GM19467 (cell line): ENCODE measurements around the gene MPEG1.

ENCODE experiments used
- ATAC-seq: cut with Tn5 transposase; IDR thresholded peaks from one replicate; pipeline ENCODE4 v1.9.1; 2021; ENCODE audit warnings: mild to moderate bottlenecking, moderate library complexity; ENCODE audit not compliant: unreplicated experiment

Gene MPEG1

GRCh38 chr11:59191095-59191494 lies 21.6 kb downstream of the MPEG1 start:
- no peak for ATAC-seq

- ATAC-seq: no peak
Observed at GRCh38 chr11:59189986-59190385, 22.7 kb downstream of the MPEG1 start.

GRCh38 chr11:59188954-59189353 lies 23.8 kb downstream of the MPEG1 start:
- no peak for ATAC-seq

GRCh38 chr11:59187587-59187986 lies 25.1 kb downstream of the MPEG1 start:
- no peak for ATAC-seq

GRCh38 chr11:59187035-59187434 lies 25.7 kb downstream of the MPEG1 start:
- no peak for ATAC-seq

- ATAC-seq: peak; percentile 66
Observed at GRCh38 chr11:59186130-59186594, 26.6 kb downstream of the MPEG1 start.

- ATAC-seq: no peak
Observed at GRCh38 chr11:59185386-59185945, 27.3 kb downstream of the MPEG1 start.

- ATAC-seq: no peak
Observed at GRCh38 chr11:59184691-59185339, 27.9 kb downstream of the MPEG1 start.

- no peak for ATAC-seq
Observed at GRCh38 chr11:59183771-59184170, 29.0 kb downstream of the MPEG1 start.

- ATAC-seq: no peak
Observed at GRCh38 chr11:59182457-59183151, 30.1 kb downstream of the MPEG1 start.

GRCh38 chr11:59181746-59182456 lies 30.8 kb downstream of the MPEG1 start:
- no peak for ATAC-seq

- ATAC-seq: no peak
Observed at GRCh38 chr11:59180907-59181306, 31.8 kb downstream of the MPEG1 start.

GRCh38 chr11:59180168-59180776 lies 32.5 kb downstream of the MPEG1 start:
- ATAC-seq: no peak

- no peak for ATAC-seq
Observed at GRCh38 chr11:59179121-59179520, 33.6 kb downstream of the MPEG1 start.

GRCh38 chr11:59178402-59178801 lies 34.3 kb downstream of the MPEG1 start:
- no peak for ATAC-seq

GRCh38 chr11:59176330-59176729 lies 36.4 kb downstream of the MPEG1 start:
- no peak for ATAC-seq

GRCh38 chr11:59175091-59175501 lies 37.6 kb downstream of the MPEG1 start:
- no peak for ATAC-seq

- ATAC-seq: no peak
Observed at GRCh38 chr11:59174664-59175033, 38.1 kb downstream of the MPEG1 start.

- no peak for ATAC-seq
Observed at GRCh38 chr11:59173964-59174663, 38.6 kb downstream of the MPEG1 start.

- ATAC-seq: peak; percentile 1
Observed at GRCh38 chr11:59173080-59173963, 39.4 kb downstream of the MPEG1 start.
